SHP77 treated with DMSO at 0.1 percent for 48 hours (cell line): ENCODE measurements around the gene SOX8.
"Not testable (repeated sequence)": the region's sequence is repeated elsewhere in the genome, so short reads cannot be mapped to it uniquely, and the experiment has no call there.

Experiments used
- DNase-seq: peaks from one replicate; lab custom pipeline; 2025; lab: John Stamatoyannopoulos, UW

SOX8 gene

DNA sequence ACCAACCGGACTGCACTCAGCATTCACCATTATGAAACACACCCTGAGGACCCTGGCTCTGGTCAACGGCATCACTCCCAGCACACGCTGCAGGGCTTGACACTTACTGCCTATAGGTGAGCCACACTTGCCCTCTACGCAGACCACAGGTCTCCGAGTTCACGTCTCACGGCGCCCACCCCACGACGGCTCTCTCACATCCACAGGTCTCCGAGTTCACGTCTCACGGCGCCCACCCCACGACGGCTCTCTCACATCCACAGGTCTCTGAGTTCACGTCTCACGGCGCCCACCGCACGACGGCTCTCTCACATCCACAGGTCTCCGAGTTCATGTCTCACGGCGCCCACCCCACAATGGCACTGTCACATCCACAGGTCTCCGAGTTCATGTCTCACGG is 25.8 kb upstream of the SOX8 start:
- DNase-seq = not testable (repeated sequence)

DNA sequence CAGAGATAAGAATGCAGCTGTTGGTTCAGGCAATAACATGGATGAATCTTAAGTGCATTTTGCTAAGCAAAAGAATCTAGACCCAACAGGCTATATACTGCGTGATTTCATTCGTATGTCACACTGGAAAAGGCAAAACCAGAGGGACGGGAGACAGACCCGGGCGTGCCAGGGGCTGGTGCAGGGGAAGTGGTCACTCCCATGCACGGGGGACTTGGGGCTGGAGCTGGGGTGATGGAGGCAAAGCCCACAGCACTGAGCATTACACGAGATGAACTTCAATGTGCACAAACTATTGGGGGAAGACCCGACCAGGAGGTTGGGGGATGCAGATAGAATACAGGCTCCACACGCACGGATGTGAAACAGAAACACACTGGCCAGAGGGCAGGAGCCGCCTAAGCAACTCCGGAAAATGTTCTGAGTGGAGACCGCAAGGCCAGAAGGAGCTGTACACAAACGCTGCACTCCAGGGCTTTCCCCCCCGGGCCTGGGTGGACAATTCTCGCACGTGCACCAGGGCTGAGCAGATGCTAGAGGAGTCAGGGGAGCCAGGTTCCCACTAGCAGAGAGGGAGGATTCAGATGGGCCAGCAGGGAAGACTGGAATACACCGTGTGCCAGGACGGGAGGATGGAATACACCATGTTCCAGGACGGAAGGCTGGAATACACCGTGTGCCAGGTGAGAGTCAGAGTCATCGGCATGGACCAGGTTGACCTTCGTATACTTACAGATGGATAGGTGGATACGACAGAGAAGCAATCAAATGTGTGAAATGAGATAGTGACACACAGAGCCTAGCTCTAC is 22.1 kb upstream of the SOX8 start:
- no peak for DNase-seq

DNA sequence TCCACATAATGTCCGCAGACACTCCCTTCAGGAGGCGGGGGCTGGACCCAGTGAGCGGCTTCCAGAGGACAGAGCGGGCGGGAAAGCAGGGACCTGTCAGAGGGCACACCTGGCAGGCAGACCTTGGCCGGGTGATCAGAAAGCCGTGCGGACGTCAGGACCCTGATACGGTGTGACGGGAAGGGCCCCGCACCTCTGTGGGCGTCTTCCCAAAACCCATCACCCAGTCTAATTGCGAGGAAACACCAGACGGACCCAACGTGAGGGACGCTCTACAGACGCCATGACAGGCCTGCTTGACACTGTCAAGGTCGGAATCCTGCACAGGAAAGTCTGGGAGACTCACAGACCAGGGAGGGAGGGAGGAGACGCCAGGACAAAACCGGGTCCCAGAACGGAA is 19.2 kb upstream of the SOX8 start:
- DNase-seq = no peak

DNA sequence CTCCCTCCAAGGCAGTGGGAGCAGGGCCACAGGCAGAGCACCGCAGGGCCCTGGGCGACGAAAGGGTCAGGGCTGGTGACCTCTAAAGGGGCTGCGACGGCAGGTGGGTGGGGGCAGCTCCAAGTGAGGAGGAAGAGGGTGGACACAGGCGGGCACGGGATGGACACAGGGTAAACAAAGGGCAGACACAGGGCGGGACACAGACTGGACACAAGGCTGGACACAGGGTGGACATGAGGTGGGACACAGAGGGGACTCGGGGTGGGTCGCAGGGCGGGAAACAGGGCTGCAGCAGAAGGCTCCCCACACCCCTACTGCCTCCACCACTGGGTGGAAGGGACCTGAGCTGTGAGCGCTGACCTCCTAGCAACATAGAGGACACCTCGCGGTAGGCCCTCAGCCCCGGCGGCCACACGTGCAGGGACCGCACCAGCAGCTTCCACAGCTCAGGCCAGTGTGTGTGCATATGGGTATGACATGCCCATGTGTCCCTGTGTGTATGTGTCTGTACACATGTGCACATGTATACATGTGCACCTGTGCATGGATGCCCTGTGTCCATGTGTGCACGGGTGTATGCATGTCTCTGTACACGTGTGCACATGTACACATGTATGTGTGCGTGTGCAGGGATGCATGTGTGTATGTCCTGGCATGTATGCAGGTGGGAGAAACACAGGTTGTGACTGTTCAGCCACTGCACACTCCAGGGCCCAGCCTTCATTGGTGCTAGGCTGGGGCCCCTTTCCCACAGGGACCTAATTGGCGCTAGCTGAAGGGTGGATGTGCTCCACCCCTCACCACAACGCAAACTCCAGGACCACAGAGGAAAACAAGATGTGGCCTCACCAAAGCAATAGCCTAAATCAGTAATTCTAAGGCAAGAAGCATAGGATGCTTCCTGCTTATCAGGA is 18.4 kb upstream of the SOX8 start:
- DNase-seq = no peak

DNA sequence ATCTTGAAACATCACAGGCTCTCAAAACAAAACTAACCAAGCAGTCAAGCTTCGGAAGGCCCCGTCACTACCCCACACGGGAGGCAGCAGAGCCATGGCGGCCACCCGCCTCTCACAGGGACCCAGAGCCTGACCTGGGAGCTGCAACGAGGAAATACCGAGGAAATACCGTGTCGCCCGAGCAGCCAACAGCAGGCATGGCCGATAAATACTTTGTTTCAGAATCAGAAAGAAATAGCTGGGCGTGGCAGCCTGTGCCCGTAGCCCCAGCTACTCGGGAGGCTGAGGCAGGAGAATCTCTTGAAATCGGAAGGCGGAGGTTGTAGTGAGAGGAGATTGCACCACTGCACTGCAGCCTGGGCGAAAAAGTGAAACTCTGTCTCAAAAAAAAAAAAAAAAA is 17.7 kb upstream of the SOX8 start:
- DNase-seq = no peak

DNA sequence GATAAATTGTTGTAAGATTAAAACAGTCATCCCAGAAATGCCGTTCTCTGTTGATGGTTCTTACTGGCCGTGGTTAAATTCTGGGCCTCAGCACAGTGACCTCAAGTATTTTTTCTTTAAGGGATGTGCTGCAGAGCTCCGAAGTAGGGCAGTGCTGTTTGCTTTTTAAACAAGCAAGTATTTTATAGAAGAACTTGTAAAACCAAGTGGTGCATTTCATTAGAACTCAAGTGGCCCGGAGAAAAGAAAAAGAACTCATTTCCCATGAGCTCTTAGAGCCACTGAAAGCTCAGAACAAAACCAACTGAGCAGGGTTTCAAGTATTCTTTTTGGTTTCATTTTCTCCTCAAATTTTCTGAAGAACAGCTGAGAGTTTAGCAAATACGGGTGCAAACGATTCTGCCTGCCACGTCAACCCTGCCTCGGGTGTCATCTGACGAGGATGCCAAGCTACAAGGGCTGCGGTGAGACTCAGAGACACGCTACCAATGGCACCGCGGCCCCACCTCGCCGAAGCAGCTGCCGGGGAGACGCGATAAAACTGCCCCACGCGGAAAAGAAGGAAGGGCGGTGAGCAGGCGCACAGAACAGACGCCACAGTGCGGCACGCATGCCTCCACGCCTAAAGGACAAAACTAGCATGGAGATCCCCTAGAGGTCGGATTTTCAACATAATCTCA is 17.1 kb upstream of the SOX8 start:
- no peak for DNase-seq

DNA sequence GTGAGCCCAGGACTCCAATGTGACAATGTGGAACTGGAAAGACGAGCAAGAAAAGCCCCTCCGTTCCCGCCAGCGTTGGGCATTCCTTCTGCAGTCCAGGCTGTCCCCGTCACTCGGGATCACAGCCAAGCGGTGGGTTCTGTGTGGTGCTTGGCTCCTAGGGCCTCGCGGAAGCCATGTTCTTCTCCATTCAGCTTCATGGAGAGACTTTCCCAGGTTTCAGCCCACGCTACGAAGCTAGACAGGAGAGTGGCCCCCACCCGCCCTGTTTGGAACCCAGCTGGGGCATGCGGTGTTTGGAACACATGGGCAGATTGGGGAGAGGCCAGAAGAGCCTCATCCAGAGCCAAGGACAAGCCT is 16.6 kb upstream of the SOX8 start:
- DNase-seq = no peak

DNA sequence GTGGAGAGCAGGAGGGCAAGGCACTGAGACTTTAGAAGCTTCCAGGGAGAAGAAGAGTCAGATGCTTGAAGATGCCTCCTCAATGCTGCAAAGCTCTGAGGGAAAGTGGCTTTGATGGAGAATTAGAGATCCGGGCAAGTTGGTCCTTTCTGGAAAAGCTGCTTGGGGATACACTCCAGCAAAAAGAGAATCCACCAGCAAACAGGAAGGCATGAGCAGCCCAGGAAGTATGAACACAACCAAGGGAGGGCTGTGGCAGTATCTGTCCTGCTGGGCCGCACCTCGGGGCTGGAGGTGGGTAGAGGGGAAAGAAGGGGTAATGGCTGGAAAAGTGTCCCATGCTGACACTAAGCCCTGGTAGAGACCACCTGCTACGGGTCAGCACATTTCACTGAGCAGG is 16.1 kb upstream of the SOX8 start:
- DNase-seq = no peak

DNA sequence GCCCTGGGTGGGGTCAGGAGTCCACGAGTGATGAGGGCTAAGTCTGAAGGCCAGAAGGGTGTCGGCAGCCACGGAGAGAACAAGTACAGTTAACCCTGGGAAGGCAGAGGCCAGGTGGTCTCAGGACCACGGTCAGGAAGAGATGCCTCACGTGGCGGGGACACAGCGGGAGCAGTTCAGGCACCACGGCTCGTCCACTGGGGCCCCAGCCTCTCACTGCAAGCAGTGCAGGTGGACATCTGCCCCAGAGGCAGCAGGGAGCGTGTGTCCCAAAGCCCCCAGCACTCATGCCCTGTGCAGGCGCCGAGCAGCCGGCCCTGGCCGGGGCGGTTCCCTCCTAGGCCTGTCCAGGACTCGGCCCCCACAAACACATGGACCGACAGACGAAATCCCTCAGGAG is 15.5 kb upstream of the SOX8 start:
- DNase-seq = no peak

DNA sequence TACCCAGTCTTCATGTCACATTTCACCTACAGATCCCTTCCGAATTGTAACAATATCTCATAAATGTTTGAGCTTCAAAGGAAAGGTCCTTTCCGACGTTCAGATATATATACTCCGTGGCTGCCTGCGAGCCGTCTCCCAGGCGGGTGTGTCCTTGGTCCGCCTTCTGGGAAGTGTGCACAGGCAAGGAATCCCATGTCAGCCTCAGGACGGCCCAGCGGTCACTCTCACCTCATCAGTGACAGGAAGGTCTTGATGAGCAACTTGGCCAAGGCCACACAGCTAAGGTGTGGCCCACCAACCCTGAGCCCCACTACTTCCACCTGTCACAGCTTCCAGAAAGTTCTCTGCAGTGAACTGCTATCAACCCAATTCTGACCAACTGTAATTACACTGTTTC is 15.1 kb upstream of the SOX8 start:
- no peak for DNase-seq

DNA sequence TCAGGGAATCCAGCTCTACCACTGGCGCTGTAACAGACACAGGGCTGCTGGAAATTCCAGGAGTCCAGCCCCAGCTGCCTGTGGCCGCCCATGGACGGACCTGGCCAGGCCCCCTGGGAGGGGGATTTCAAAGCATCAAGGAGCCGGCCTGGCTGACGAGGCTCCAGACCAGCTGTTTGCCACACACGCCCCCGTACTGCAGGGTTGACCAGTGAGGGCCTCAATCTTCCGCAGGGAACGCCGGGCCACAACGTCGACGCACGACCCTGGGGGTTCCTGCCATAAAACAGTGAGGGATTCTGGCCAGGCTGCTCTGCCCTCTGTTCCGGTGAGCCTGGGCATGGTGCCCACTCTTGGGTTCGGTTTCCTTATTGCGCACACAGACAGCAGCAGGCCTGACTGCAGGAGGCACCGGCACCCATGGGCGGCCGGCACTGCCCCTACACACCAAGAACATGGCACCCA is 14.5 kb upstream of the SOX8 start:
- no peak for DNase-seq

DNA sequence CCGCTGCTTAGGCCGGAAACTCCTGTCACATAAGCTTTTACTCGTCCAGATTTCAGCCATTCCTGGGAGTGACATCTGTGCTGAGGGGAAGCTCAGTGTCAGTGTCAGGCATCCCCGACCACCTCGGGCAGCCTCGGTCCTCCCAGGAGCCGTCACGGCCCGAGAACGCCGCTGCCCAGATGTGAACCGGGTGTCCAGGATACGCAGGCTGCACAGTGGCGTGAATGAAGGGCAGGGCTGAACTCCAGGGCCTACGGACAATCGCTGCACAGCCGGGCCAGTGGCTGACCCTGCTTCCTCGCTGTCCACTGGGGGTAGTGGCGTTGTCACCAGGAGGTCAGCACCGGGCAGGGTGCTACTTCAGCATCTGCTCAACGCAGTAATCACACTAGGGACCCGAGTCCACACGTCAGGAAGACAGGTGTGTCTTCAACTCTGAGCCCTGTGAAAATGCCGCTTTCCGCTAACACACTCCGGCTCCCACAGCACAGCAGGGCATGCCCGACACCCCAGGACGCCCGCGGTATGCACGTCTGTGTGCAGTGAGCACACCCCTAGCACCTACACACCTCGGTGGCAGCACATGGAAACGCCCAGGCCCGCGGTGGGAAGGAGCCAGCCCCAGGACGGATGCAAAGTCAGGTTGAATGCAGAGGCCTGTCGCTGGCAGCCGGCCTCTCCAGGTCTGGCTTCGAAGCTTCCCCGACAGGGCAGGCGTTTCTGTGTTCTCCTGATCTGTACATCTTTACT is 13.8 kb upstream of the SOX8 start:
- no peak for DNase-seq

DNA sequence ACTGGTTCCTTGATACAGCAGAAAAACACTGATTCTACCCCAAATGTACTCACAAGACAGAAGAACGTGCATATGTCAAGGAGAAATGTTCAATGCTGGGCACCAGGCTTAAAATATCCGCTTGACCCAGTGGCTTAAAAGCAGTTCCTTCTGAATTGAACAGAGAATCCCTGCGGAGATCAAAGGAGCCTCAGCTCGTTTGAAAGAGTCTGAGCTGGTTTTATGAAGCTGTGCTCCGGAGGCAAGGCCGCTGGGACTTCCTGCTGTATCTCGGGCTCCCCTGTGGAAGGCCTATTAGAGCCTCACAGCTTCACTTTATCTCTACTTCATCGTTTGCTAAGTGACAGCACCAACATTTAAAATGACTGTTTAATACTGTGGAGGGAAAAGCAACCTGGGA is 12.9 kb upstream of the SOX8 start:
- no peak for DNase-seq

DNA sequence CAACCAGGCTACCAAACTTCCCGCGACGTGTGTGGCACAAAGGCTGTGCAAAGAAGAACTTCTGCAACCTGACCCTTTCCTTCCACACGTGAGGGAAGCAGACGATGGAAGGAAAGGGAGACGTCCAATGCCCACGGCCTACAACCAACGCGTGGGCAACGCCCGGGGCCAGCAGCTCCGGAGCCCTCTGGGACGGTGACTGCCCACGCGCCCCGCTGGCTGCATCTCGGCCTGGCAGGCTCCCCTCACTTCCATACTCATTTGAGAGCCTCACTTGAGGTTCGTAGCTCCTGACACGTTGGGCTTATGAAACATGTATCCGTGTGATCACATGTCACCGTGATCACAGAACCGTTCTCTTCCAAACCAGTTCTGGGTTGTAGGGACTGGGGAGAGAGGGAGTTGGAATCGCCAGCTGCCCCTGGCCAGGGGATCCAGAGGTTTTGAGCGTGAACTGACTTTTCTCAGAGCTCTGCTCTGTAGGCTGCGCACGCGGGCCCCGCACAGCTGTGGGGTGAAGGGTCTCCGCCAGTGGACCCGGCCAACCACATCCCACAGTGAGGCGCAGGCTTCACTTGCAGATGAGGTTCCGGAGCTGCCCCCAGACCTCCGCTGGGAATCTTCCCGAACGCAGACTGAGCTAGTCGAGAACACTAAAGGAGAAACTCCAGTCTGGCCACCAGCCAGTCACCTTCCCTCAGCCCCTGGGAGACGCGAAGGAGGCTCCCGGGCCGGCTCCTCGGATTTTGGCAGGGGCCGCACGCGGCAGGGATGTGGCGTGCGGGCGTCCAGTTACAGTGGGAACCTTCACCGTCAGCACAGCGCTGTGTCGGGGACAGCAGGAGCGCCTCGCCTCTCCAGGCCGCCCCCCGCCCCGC is 11.8 kb upstream of the SOX8 start:
- DNase-seq = no peak

DNA sequence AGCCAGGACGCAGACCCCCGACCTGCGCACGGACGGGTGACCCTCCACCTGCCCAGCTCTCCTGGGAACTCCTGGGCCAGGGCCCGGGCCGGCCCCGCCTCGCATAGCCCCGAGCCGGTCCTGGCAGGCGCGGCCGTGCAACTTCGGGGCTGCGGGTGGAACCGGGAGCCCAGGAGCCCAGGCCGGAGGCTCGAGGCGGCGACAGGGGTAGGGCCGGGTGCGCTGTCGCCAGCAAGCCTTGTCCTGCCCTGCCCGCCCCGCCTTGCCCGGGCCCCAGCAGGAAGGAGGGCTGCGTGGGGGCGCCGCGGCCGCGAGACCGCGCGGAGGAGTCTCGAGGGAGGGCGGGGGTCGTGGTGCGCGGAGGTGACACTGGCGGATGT is 11.2 kb upstream of the SOX8 start:
- DNase-seq = no peak

DNA sequence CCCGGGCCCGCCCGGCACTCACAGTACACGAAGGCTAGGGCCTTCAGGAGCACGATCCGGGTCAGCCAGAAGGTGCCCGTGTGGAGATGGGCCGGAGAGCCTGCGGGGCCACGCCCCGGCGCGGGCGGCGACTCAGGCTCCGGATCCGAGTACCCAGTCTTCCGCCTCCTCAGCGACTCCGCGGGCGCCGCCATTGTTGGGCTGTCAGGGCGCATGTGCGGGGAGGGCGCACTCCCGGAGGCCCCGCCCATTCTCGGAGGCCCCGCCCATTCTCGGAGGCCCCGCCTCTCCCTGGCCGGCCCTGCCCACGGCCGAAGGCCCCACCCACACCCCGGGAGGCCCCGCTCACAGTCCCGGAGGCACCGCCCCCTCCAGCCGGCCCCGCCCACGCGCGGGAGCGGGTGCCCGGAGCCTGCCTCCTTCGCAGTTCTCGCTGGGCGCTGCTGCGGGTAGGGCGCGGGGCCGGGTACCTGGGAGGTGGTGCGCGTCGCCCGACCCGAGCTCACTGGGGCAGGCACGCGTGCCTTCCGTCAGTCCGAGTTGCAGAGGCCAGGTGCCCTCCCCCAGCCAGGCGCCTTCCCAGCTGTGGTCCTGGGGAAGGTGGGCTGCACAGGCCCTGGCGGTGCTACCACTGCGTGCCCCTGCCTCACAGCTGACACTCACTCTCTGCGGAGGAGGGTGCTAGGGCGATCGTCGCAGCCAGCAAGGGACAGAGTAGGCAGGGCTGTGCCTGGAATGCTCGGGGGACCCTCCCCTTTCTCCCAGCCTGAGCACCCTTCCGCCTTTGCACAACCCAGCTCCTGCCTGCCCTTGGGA is 10.6 kb upstream of the SOX8 start, which contains the start of gene LMF1:
Gene LMF1 (minus strand): TSS at position 219 of the 816 bp plus-strand sequence. CDS start 4 bp downstream, at position 215.
- DNase-seq = peak; percentile 56

DNA sequence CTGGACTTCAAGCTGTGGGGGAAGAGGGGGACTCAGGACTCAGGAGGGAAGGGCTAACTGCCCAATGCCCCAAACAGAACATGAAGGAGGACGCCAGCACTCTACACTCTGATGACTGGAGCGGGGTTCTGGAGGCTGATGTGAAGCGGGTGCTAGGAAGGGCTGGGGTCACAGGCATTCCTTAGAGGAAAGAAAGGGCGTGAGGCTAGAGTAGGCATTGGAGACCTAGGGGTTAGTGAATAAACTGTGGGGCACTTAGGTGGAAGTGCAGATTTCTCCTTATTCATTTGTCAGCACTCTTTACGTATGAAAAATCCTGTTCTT is 10.0 kb upstream of the SOX8 start:
- no peak for DNase-seq

DNA sequence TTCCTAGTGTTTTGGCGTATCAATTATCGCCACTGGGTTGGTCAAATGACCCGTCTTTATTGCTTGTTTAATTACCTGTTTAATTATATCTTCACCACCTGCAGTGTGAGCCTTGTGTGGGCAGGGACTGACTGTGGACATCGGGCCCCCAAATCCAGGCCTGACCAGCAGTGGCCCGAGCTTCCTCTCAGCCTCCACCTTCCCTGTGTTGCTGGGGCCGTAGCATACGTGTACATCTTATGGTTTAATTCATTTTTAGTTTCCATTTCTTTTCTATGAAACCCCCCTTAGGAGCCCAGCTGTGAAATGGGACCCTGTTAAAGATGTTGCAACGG is 9.6 kb upstream of the SOX8 start:
- DNase-seq = no peak

DNA sequence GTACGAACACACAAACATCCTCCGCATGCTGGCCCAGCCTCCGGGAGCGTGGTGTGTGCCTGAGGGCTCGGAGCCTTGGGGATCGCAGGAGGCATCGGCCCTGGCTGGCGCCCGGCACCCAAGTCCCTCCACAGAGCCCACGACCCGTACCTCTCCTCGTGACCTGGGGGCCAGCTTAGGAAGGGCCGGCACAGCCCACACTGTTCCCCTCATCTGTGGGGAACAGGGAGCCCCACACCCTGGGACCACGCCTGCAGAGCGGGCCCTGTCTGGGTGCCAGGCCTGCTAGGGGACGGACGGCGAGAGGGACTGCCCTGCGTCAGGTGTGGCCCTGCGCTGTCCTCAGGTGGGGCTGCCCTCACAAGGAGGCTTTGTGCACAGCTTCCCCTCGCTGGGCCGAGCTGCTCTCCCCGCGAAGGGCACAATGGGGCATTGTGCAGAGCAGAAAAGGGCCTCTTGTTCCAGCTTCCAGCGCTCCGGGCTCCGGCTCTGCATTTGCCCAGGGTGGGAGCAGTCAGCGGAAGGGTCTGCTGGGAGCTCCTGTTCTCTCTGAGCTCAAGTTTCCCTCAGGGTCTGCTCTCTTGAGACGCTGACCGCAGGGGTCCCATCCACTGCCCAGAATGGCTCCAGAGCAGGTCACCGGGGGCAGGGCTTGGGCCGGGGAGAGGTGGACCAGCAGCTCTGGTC is 9.1 kb upstream of the SOX8 start:
- no peak for DNase-seq

DNA sequence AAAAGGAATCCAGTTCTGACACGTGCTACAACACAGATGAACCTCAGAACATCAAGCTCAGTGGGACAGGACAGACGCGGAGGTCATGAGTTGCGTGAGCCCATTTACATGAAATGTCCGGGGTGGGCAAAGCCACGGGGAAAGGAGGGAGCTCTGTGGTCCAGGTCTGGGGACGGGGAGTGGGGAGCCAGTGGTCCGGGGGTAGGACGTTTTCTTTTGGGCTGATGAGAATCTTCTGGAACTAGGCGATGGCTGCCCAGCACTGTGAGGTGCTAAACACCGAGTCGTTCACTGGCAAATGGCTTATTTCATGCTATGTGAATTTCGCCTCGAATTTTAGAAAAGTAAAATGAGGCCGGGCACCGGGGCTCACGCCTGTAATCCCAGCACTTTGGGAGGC is 8.2 kb upstream of the SOX8 start:
- no peak for DNase-seq
